ENCODE measurements around the gene RAB1B. TPM values are rescaled to one million over a fixed set of nuclear protein-coding genes. Genes with fewer than 3 reads are reported as not detected.

Gene RAB1B
- total RNA-seq, 1 donor from 2014 or later, result 115 TPM

DNA sequence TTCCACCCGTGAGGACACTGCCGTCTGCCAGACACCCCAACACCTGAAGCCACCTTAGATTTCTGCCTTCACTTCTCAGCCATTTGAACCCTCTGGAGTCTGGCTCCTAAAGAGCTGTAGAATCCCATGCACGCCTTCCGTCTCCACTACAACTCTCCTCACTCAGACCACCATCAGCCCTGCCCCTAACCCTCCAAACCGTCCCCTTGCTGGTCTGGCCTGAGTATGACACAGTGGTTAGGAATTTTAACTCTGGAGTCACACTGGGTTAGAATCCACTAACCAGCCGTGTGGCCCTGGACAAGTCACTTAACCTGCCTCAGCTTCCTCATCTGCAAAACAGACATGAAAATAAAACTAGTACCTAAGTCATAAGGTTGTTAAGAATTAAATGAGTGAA, 12.6 kb downstream of the RAB1B start:
- Mint-ChIP-seq H3K4me1 (peaks cover 39% of the 10 kb centered on the region), H3K36me3 (ENCODE audit: low read depth) (peaks cover 23% of the 10 kb centered on the region), H3K9me3 (no peaks in the 10 kb centered on the region), H3K4me3 (no peak overlapping the region), H3K27me3 (no peaks in the 10 kb centered on the region), H3K27ac (no peak overlapping the region)
- ChIA-PET CTCF (interaction anchor here (2.8 to 2.9 kb wide), 2 partner anchors 13 to 59 kb away, joined by 14 to 23 read pairs; partner anchors contain the start of gene RAB1B), POLR2A (interaction anchor here (0.5 to 5.2 kb wide), 3 partner anchors 8 to 512 kb away, joined by 6 to 50 read pairs (median 8); partner anchors contain the start of genes RAB1B and YIF1A)
- DNase-seq (no peak), ATAC-seq (ENCODE audit: low read depth) (no peak)
- TF ChIP-seq, protein P1, sequence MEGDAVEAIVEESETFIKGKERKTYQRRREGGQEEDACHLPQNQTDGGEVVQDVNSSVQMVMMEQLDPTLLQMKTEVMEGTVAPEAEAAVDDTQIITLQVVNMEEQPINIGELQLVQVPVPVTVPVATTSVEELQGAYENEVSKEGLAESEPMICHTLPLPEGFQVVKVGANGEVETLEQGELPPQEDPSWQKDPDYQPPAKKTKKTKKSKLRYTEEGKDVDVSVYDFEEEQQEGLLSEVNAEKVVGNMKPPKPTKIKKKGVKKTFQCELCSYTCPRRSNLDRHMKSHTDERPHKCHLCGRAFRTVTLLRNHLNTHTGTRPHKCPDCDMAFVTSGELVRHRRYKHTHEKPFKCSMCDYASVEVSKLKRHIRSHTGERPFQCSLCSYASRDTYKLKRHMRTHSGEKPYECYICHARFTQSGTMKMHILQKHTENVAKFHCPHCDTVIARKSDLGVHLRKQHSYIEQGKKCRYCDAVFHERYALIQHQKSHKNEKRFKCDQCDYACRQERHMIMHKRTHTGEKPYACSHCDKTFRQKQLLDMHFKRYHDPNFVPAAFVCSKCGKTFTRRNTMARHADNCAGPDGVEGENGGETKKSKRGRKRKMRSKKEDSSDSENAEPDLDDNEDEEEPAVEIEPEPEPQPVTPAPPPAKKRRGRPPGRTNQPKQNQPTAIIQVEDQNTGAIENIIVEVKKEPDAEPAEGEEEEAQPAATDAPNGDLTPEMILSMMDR (IDR thresholded peaks at IDR 0.05), result no peak
- intact Hi-C loops (cut with micrococcal nuclease), result no loop called here

DNA sequence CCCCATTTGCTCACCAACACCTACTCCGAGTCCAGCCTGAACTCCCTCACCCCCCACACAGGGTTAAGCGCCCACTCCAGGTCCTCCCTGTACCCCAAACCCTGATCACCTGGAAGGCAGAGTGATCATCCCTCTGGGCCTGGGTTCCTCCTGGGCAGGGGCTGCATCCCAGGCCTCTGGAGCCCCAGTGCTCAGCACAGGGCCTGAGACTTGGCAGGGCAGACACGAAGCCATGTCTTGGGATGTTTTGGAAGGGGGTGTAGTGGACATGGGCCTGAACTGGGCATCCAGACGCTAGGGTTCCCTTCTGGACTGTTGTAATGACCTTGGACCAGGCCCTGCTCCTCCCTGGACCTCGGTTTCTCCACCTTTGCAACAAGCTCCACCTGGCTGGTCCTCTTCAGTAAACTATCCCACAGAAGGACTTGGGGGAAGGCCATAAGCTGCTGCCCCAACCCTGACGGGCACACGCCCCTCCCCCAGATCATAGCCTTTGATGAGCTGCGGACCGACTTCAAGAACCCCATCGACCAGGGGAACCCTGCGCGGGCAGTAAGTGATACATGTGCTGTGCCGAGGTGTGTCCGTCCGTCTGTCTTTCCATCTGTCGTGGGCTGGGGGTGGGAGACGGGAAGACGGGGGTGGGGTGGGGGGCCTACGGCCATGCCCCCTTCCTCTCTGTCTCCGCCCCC, 13.5 kb downstream of the RAB1B start:
- POLR2A ChIA-PET, result interaction anchor here (0.6 to 5.2 kb wide), 7 partner anchors 13 to 570 kb away, joined by 3 to 50 read pairs (median 4); partner anchors contain the start of genes BANF1, EIF1AD and RAB1B
- Mint-ChIP-seq H3K27me3 (no peaks in the 10 kb centered on the region), H3K9me3 (no peaks in the 10 kb centered on the region), H3K27ac (peak overlapping the region; percentile 77), H3K4me3 (peak overlapping the region; percentile 32), H3K4me1 (peaks cover 38% of the 10 kb centered on the region), H3K36me3 (ENCODE audit: low read depth) (peaks cover 16% of the 10 kb centered on the region)
- intact Hi-C loops (cut with micrococcal nuclease), result loop anchor here (1.0 kb wide), 3 partner anchors 14 to 60 kb away; partner anchors contain the start of gene RAB1B
- TF ChIP-seq, protein P1 (IDR thresholded peaks at IDR 0.05), result no peak
- DNase-seq (no peak), ATAC-seq (ENCODE audit: low read depth) (no peak)
- CTCF ChIA-PET, result interaction anchor here (0.8 to 2.9 kb wide), 5 partner anchors 9 to 60 kb away, joined by 3 to 23 read pairs (median 3); partner anchors contain the start of gene RAB1B

DNA sequence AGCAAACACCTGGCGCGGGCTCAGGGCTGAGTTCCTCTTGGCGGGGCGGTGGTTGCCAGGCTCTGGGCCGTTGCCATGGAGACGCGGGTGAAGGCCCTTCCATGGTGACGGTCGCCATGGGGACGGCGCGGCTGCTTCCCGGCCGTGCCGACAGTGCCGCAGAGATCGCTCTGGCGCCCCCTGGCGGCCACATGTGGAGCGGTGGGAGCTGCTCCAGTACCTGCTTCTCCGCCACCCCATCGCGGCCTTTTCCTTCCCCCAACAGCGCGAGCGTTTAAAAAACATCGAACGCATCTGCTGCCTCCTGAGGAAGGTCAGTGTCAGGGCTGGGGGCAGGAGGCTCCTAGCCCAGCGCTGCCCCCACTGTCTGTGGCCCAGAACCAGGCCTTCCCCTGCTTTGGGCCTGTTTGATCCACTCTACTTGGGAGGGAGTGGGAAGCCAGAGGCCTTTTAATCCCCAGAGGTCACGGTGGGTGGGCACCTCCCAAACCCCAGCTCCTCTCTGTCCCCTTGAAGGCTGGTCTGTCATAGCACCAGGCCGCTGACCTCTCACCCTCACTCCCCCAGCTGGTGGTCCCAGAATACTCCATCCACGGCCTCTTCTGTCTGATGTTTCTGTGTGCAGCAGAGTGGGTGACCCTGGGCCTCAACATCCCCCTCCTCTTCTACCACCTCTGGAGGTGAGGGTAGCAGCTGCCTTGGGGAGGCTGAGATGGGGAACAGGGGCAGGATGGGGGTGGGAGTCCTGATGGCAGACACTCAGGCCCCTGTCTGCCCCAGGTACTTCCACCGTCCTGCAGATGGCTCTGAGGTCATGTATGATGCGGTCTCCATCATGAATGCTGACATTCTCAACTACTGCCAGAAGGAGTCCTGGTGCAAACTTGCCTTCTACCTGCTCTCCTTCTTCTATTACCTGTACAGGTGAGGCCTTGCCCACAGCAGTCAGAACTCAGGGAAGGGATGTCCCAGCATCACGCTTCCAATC, 14.3 kb downstream of the RAB1B start:
- Mint-ChIP-seq H3K27me3 (no peaks in the 10 kb centered on the region), H3K27ac (peak overlapping the region; percentile 77), H3K9me3 (no peaks in the 10 kb centered on the region), H3K4me3 (peak overlapping the region; percentile 32), H3K4me1 (peaks cover 36% of the 10 kb centered on the region), H3K36me3 (ENCODE audit: low read depth) (peaks cover 13% of the 10 kb centered on the region)
- TF ChIP-seq, protein P1 (IDR thresholded peaks at IDR 0.05), result peak; percentile 70
- CTCF ChIA-PET, result interaction anchor here (0.6 to 2.9 kb wide), 6 partner anchors 10 to 156 kb away, joined by 3 to 23 read pairs (median 3); partner anchors contain the start of gene RAB1B
- POLR2A ChIA-PET, result interaction anchor here (0.6 to 5.2 kb wide), 7 partner anchors 14 to 571 kb away, joined by 3 to 50 read pairs (median 4); partner anchors contain the start of genes BANF1, EIF1AD and RAB1B
- DNase-seq (peak; percentile 100), ATAC-seq (ENCODE audit: low read depth) (peak; percentile 79)
- intact Hi-C loops (cut with micrococcal nuclease), result loop anchor here (1.0 kb wide), 3 partner anchors 14 to 60 kb away; partner anchors contain the start of gene RAB1B

DNA sequence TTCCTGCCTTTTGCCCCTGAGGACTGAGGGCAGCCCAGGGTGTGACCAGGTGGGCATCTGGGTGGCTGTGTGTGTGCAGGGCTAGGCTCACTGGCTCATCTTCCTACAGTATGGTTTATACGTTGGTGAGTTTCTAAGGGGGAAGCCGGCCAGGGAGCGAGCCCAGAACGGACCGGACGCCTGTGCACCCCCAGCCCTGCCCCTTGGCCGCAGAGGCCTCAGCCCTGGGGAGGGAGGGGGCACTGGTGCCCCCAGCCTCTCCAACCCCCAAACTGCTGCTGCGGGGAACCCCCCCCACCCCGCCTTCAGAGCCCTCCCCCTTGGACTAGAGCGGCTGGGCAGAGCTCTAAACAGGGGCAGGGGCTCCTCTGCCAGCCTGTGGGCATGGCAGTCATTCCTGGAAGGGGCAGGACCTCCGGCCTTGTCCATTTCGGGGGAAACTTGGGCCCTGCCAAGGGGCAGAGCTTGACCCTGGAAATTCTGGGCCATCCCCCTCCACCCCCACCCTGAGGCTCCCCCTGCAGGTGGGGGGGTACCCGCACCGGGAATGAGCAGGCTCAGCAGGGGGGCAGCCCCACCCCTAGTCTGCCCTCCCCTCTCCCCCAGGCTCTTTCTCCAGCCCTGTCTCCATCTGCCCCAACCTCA, 15.1 kb downstream of the RAB1B start:
- H3K9me3 Mint-ChIP-seq, result no peaks in the 10 kb centered on the region
- POLR2A ChIA-PET, result interaction anchor here (5.2 kb wide), 1 partner anchor 15 kb away, joined by 50 read pairs; the partner anchor contains the start of gene RAB1B
- H3K4me3 Mint-ChIP-seq, result no peak overlapping the region
- H3K36me3 Mint-ChIP-seq (ENCODE audit: low read depth), result peaks cover 16% of the 10 kb centered on the region
- H3K27me3 Mint-ChIP-seq, result no peaks in the 10 kb centered on the region
- ATAC-seq (ENCODE audit: low read depth), result no peak
- TF ChIP-seq, protein P1 (IDR thresholded peaks at IDR 0.05), result no peak
- H3K4me1 Mint-ChIP-seq, result peaks cover 40% of the 10 kb centered on the region
- CTCF ChIA-PET, result interaction anchor here (1.3 to 2.8 kb wide), 2 partner anchors 61 kb away, joined by 3 to 23 read pairs; no protein-coding TSS in a partner anchor
- DNase-seq, result no peak
- intact Hi-C loops (cut with micrococcal nuclease), result no loop called here
- peak overlapping the region; percentile 77 for H3K27ac Mint-ChIP-seq

All from activated B cell treated with CpG ODN at 0.5 μM for 24 hours (primary cell).